ENCODE data around the gene HOXC11. TPM values are rescaled to one million over a fixed set of nuclear protein-coding genes. Genes with fewer than 3 reads are reported as not detected.

Gene HOXC11
- total RNA-seq, 1 experiment from 2014 or later: 5.7 TPM

- H3K27ac ChIP-seq (ENCODE audit: low read depth, low read length, poor library complexity, severe bottlenecking): peak within 1 kb of the TSS; percentile 91
- BruUV-seq (replicated peaks): no TSS peak
- H3K4me3 ChIP-seq (ENCODE audit: low read depth, low read length, poor library complexity, severe bottlenecking): peak within 1 kb of the TSS; percentile 88
- peaks cover 41% of the 10 kb centered on the region for H3K4me1 ChIP-seq (ENCODE audit: insufficient read depth, low read length, poor library complexity, severe bottlenecking)
- CTCF ChIA-PET: no interaction called here
- H3K9me3 ChIP-seq (ENCODE audit: low read depth, low read length, poor library complexity, severe bottlenecking): peaks cover 6% of the 10 kb centered on the region
- peak; percentile 83 for DNase-seq (ENCODE audit: low spot score)
- intact Hi-C loops (cut with micrococcal nuclease; ENCODE audit: unreplicated experiment): no loop called here
- POLR2A ChIA-PET (ENCODE audit: low non-redundant PET): interaction anchor here (0.5 kb wide), 1 partner anchor 20 kb away, joined by 3 read pairs; no protein-coding TSS in a partner anchor
- TF ChIP-seq CTCF (conservative IDR thresholded peaks at IDR 0.05; ENCODE audit: low read depth, low read length) (no peak), EZH2 (IDR thresholded peaks at IDR 0.05; ENCODE audit: borderline replicate concordance, low read depth, low read length, poor library complexity, severe bottlenecking) (no peak)
- no peaks in the 10 kb centered on the region for H3K36me3 ChIP-seq (ENCODE audit: insufficient read depth, low read length, poor library complexity, severe bottlenecking)
- no peaks in the 10 kb centered on the region for H3K27me3 ChIP-seq (replicated peaks; ENCODE audit: insufficient read depth, low read depth, low read length, poor library complexity)
Measured at GRCh38 chr12:53974084-53975063, 1.4 kb downstream of the HOXC11 start, which contains the start of gene HOTAIR. HOTAIR (minus strand) TSS chr12:53974954.

GRCh38 chr12:53975064-53975471 lies 2.1 kb downstream of the HOXC11 start:
- peak overlapping the region; percentile 91 for H3K27ac ChIP-seq (ENCODE audit: low read depth, low read length, poor library complexity, severe bottlenecking)
- peaks cover 46% of the 10 kb centered on the region for H3K4me1 ChIP-seq (ENCODE audit: insufficient read depth, low read length, poor library complexity, severe bottlenecking)
- TF ChIP-seq CTCF (conservative IDR thresholded peaks at IDR 0.05; ENCODE audit: low read depth, low read length) (no peak), EZH2 (IDR thresholded peaks at IDR 0.05; ENCODE audit: borderline replicate concordance, low read depth, low read length, poor library complexity, severe bottlenecking) (no peak)
- no peaks in the 10 kb centered on the region for H3K27me3 ChIP-seq (replicated peaks; ENCODE audit: insufficient read depth, low read depth, low read length, poor library complexity)
- peak overlapping the region; percentile 88 for H3K4me3 ChIP-seq (ENCODE audit: low read depth, low read length, poor library complexity, severe bottlenecking)
- no peaks in the 10 kb centered on the region for H3K36me3 ChIP-seq (ENCODE audit: insufficient read depth, low read length, poor library complexity, severe bottlenecking)
- ChIA-PET POLR2A (ENCODE audit: low non-redundant PET) (no interaction called here), CTCF (no interaction called here)
- peak; percentile 40 for DNase-seq (ENCODE audit: low spot score)
- BruUV-seq (replicated peaks): no TSS peak
- intact Hi-C loops (cut with micrococcal nuclease; ENCODE audit: unreplicated experiment): no loop called here
- H3K9me3 ChIP-seq (ENCODE audit: low read depth, low read length, poor library complexity, severe bottlenecking): peaks cover 6% of the 10 kb centered on the region

- peaks cover 6% of the 10 kb centered on the region for H3K9me3 ChIP-seq (ENCODE audit: low read depth, low read length, poor library complexity, severe bottlenecking)
- no peaks in the 10 kb centered on the region for H3K36me3 ChIP-seq (ENCODE audit: insufficient read depth, low read length, poor library complexity, severe bottlenecking)
- POLR2A ChIA-PET (ENCODE audit: low non-redundant PET): no interaction called here
- CTCF ChIA-PET: interaction anchor here (0.6 to 1.1 kb wide), 2 partner anchors 9 to 208 kb away, joined by 6 to 8 read pairs; partner anchors contain the start of gene HOXC10
- H3K4me1 ChIP-seq (ENCODE audit: insufficient read depth, low read length, poor library complexity, severe bottlenecking): peaks cover 50% of the 10 kb centered on the region
- no peak for DNase-seq (ENCODE audit: low spot score)
- TF ChIP-seq EZH2 (IDR thresholded peaks at IDR 0.05; ENCODE audit: borderline replicate concordance, low read depth, low read length, poor library complexity, severe bottlenecking) (no peak), CTCF (conservative IDR thresholded peaks at IDR 0.05; ENCODE audit: low read depth, low read length) (no peak)
- no peak overlapping the region for H3K27ac ChIP-seq (ENCODE audit: low read depth, low read length, poor library complexity, severe bottlenecking)
- TSS peak; percentile 71 for BruUV-seq (replicated peaks)
- intact Hi-C loops (cut with micrococcal nuclease; ENCODE audit: unreplicated experiment): no loop called here
- no peak overlapping the region for H3K4me3 ChIP-seq (ENCODE audit: low read depth, low read length, poor library complexity, severe bottlenecking)
- no peaks in the 10 kb centered on the region for H3K27me3 ChIP-seq (replicated peaks; ENCODE audit: insufficient read depth, low read depth, low read length, poor library complexity)
Measured at GRCh38 chr12:53975479-53976152, 2.7 kb downstream of the HOXC11 start.
